T-cell (primary cell): Measurements from ENCODE around the gene BNIP5. TPM values are rescaled to one million over a fixed set of nuclear protein-coding genes. Genes with fewer than 3 reads are reported as not detected.

Source experiments
- ATAC-seq, 4 experiments: fragments of 200-7000 bp in 3 of 4; fragments of 150-1000 bp in 1 of 4; cut with Tn5 transposase; replicated peaks in 1 of 4; 1 replicate in 3 of 4; 2 replicates in 1 of 4; pipeline ENCODE4 v1.10.0; 2021; ENCODE audit warnings: moderate library complexity in 3 of 4, mild to moderate bottlenecking in 2 of 4, moderate number of reproducible peaks in 1 of 4
- CTCF ChIA-PET, 2 donors: fragments of 300-600 bp; sonication (Branson Sonifier 250); formaldehyde crosslinking; loops; one replicate each; lab custom pipeline; 2022; ENCODE audit warnings: antibody characterized with exemption in 2 of 2; lab: Charles Lee
- POLR2A ChIA-PET, 2 donors: fragments of 300-600 bp; sonication (Branson Sonifier 250); formaldehyde crosslinking; loops; one replicate each; lab custom pipeline; 2022; ENCODE audit warnings: antibody characterized with exemption in 2 of 2; lab: Charles Lee
- DNase-seq, 35 experiments: peaks; one replicate each; pipeline versions ENCODE4 v3.0.0 to v3.0.0-alpha.2; 2013 to 2023
- H3K27ac ChIP-seq: one replicate; pipeline ENCODE4 v1.5.1; 2013; ENCODE audit warnings: low read length
- H3K27me3 ChIP-seq, 2 experiments: replicated peaks in 1 of 2; 1 replicate in 1 of 2; 2 replicates in 1 of 2; pipeline versions ENCODE4 v1.6.1 to v1.7.0; 2013; ENCODE audit warnings: low read length in 1 of 2, mixed read lengths in 1 of 2; ENCODE audit not compliant: control insufficient read depth in 2 of 2, insufficient read depth in 2 of 2; ENCODE audit errors: extremely low read depth in 1 of 2
- H3K36me3 ChIP-seq, 2 donors: 1 replicate in 1 of 2; 2 replicates in 1 of 2; pipeline versions ENCODE4 v1.6.1 to v1.7.0; 2013; ENCODE audit warnings: low read length in 1 of 2; ENCODE audit not compliant: control insufficient read depth in 2 of 2, insufficient read depth in 1 of 2; ENCODE audit errors: extremely low read depth in 1 of 2
- H3K4me1 ChIP-seq, 2 experiments: 1 replicate in 1 of 2; 2 replicates in 1 of 2; pipeline versions ENCODE4 v1.6.1 to v1.7.0; 2013; ENCODE audit warnings: low read length in 2 of 2, mixed read lengths in 1 of 2; ENCODE audit not compliant: insufficient read depth in 2 of 2, control insufficient read depth in 1 of 2; ENCODE audit errors: extremely low read depth in 1 of 2
- H3K4me3 ChIP-seq, 2 donors: 1 replicate in 1 of 2; 2 replicates in 1 of 2; pipeline versions ENCODE4 v1.5.1 to v1.7.0; 2013; ENCODE audit warnings: mild to moderate bottlenecking in 2 of 2, low read length in 1 of 2, moderate library complexity in 1 of 2; ENCODE audit not compliant: control insufficient read depth in 1 of 2; ENCODE audit errors: extremely low read depth in 1 of 2
- H3K9me3 ChIP-seq: 2 replicates; pipeline ENCODE4 v1.7.0; 2013
- H3K27ac Mint-ChIP-seq, 2 donors: one replicate each; pipeline ENCODE4 v1.8.0; 2020 to 2021; ENCODE audit warnings: mild to moderate bottlenecking in 2 of 2, mixed read lengths in 2 of 2
- H3K27me3 Mint-ChIP-seq, 2 donors: one replicate each; pipeline ENCODE4 v1.8.0; 2021 to 2022; ENCODE audit warnings: mixed read lengths in 2 of 2
- H3K36me3 Mint-ChIP-seq: one replicate; pipeline ENCODE4 v1.8.0; 2021; ENCODE audit warnings: mixed read lengths
- H3K4me1 Mint-ChIP-seq, 3 donors: one replicate each; pipeline ENCODE4 v1.8.0; 2020 to 2022; ENCODE audit warnings: mixed read lengths in 3 of 3, mild to moderate bottlenecking in 1 of 3
- H3K4me3 Mint-ChIP-seq, 3 donors: one replicate each; pipeline ENCODE4 v1.8.0; 2020 to 2022; ENCODE audit warnings: mild to moderate bottlenecking in 3 of 3, mixed read lengths in 3 of 3, moderate library complexity in 3 of 3
- H3K9me3 Mint-ChIP-seq, 3 donors: one replicate each; pipeline ENCODE4 v1.8.0; 2020 to 2022; ENCODE audit warnings: mixed read lengths in 3 of 3
- WGBS: methylation state at CpG from one replicate; pipeline ENCODE4 v1.1.5; 2013; ENCODE audit warnings: missing lambda C conversion rate; ENCODE audit not compliant: insufficient coverage; 5-methylcytosine and 5-hydroxymethylcytosine counted together
- total RNA-seq, 35 experiments: library from RNA in 6 of 35; stranded (reverse) in 6 of 35; fragments of 120-200 nt in 1 of 35; gene quantifications; one replicate each; pipeline versions ENCODE4 v1.2.1 to v1.2.4 and lab custom pipeline; 2013 to 2026

BNIP5 gene
- total RNA-seq, 5 donors from 2014 or later (not counting 1 experiment from before 2014, with no cell fraction given) = 0.09 TPM; not detected in 4

GRCh38 chr6:36301085-36301658 lies 35.5 kb downstream of the BNIP5 start:
- 66% methylated on average over 6 of the region's 10 CpGs for WGBS
- Histone ChIP-seq H3K4me1 (peaks cover 0 to 8% of the 10 kb centered on the region in 2 experiments), H3K27me3 (peaks cover 0 to 14% of the 10 kb centered on the region in 2 experiments), H3K36me3 (no peaks in the 10 kb centered on the region), H3K27ac (no peak overlapping the region), H3K4me3 (no peak overlapping the region), H3K9me3 (no peaks in the 10 kb centered on the region)
- ChIA-PET POLR2A (interaction anchor here in 1 of 2 donors (0.7 kb wide), 1 partner anchor 133 kb away, joined by 4 read pairs; no protein-coding TSS in a partner anchor), CTCF (no interaction called here)
- DNase-seq (no peak), ATAC-seq (no peak)
- Mint-ChIP-seq H3K4me3 (no peak overlapping the region), H3K36me3 (no peaks in the 10 kb centered on the region), H3K4me1 (peaks cover 2 to 4% (median 4%) of the 10 kb centered on the region in 3 donors), H3K27me3 (peaks cover 6 to 20% of the 10 kb centered on the region in 2 donors), H3K9me3 (no peaks in the 10 kb centered on the region), H3K27ac (peak overlapping the region in 1 of 2 donors; percentile 22)

DNA sequence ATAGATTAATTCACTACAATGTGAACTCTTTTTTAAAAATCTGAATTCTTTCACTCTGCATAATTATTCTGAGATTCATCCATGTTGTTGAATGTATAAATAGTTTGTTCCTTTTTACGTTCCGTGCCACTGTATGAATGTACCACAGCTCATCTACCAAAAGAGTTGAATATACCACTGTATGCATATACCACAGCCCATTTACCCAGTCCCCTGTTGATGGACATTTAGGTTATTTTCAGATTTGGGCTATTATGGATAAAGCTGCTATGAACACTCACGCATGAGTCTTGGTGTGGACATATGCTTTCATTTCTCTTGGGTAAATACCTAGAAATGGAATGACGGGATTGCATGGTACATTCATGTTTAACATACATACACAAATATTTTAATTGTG lies 38.7 kb downstream of the BNIP5 start:
- Histone ChIP-seq H3K4me1 (peaks cover 0 to 8% of the 10 kb centered on the region in 2 experiments), H3K4me3 (no peak overlapping the region), H3K27me3 (peaks cover 0 to 17% of the 10 kb centered on the region in 2 experiments), H3K36me3 (no peaks in the 10 kb centered on the region), H3K27ac (no peak overlapping the region), H3K9me3 (no peaks in the 10 kb centered on the region)
- no peak for ATAC-seq
- H3K27ac Mint-ChIP-seq = no peak overlapping the region
- H3K9me3 Mint-ChIP-seq = no peaks in the 10 kb centered on the region
- ChIA-PET CTCF (interaction anchor here in 1 of 2 donors (0.6 to 1.4 kb wide), 2 partner anchors 12 to 319 kb away, joined by 3 to 6 read pairs; no protein-coding TSS in a partner anchor), POLR2A (no interaction called here)
- no peak overlapping the region for H3K4me3 Mint-ChIP-seq
- H3K4me1 Mint-ChIP-seq = peaks cover 2 to 4% (median 4%) of the 10 kb centered on the region in 3 donors
- no peak for DNase-seq
- peaks cover 6 to 20% of the 10 kb centered on the region in 2 donors for H3K27me3 Mint-ChIP-seq
- no CpG with 5 or more reads among the region's 4 CpGs for WGBS
- H3K36me3 Mint-ChIP-seq = no peaks in the 10 kb centered on the region

- peaks cover 0 to 4% of the 10 kb centered on the region in 2 experiments for H3K4me1 ChIP-seq
- 100% methylated on average over 1 of the region's 7 CpGs for WGBS
- ChIA-PET POLR2A (no interaction called here), CTCF (interaction anchor here in 1 of 2 donors (1.4 kb wide), 1 partner anchor 12 kb away, joined by 3 read pairs; no protein-coding TSS in a partner anchor)
- DNase-seq = no peak
- H3K27me3 Mint-ChIP-seq = peaks cover 6 to 20% of the 10 kb centered on the region in 2 donors
- no peaks in the 10 kb centered on the region for H3K36me3 Mint-ChIP-seq
- no peak overlapping the region for H3K27ac ChIP-seq
- H3K4me1 Mint-ChIP-seq = peaks cover under 1 to 4% (median 2%) of the 10 kb centered on the region in 3 donors
- no peak overlapping the region for H3K4me3 ChIP-seq
- H3K27me3 ChIP-seq = peaks cover 0 to 17% of the 10 kb centered on the region in 2 experiments
- no peak for ATAC-seq
- no peak overlapping the region for H3K4me3 Mint-ChIP-seq
- no peaks in the 10 kb centered on the region for H3K9me3 ChIP-seq
- no peaks in the 10 kb centered on the region for H3K36me3 ChIP-seq
- no peaks in the 10 kb centered on the region for H3K9me3 Mint-ChIP-seq
- no peak overlapping the region for H3K27ac Mint-ChIP-seq
Observed at GRCh38 chr6:36297511-36297910, 39.2 kb downstream of the BNIP5 start.

GRCh38 chr6:36297051-36297450 lies 39.6 kb downstream of the BNIP5 start:
- Mint-ChIP-seq H3K9me3 (no peaks in the 10 kb centered on the region), H3K4me3 (no peak overlapping the region), H3K27me3 (peaks cover 3 to 16% of the 10 kb centered on the region in 2 donors), H3K4me1 (peaks cover 0 to under 1% (median 0%) of the 10 kb centered on the region in 3 donors), H3K36me3 (no peaks in the 10 kb centered on the region), H3K27ac (no peak overlapping the region)
- Histone ChIP-seq H3K36me3 (no peaks in the 10 kb centered on the region), H3K9me3 (no peaks in the 10 kb centered on the region), H3K4me1 (no peaks in the 10 kb centered on the region), H3K27ac (no peak overlapping the region), H3K4me3 (no peak overlapping the region), H3K27me3 (peaks cover 0 to 14% of the 10 kb centered on the region in 2 experiments)
- no CpG with 5 or more reads among the region's 6 CpGs for WGBS
- POLR2A ChIA-PET = interaction anchor here in 1 of 2 donors (0.6 kb wide), 1 partner anchor 1523 kb away, joined by 5 read pairs; the partner anchor contains the start of gene ZFAND3
- ATAC-seq (no peak), DNase-seq (no peak)
- CTCF ChIA-PET = interaction anchor here in 1 of 2 donors (1.0 to 1.4 kb wide), 2 partner anchors 11 to 13 kb away, joined by 3 read pairs; no protein-coding TSS in a partner anchor

DNA sequence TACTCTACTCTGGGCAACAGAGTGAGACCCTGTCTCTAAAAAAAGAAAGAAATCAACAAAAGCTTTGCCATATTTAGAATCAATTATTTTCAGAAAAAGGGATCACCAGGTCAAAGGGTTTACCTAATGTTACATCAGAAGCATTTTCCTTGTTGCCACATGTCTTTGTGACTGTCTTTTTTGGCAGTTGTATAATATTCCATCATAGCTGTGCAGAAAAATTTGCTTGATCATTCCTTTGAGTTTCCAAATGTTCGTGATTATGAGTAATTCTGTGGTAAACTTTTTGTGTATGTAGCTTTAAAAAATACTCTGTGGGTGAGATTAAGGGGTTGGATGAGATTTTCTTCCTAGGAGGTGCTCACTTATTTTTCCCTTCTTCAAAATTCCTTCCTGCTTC lies 40.4 kb downstream of the BNIP5 start:
- Mint-ChIP-seq H3K4me1 (no peaks in the 10 kb centered on the region), H3K9me3 (no peaks in the 10 kb centered on the region), H3K36me3 (no peaks in the 10 kb centered on the region), H3K4me3 (no peak overlapping the region), H3K27me3 (peaks cover 3 to 12% of the 10 kb centered on the region in 2 donors), H3K27ac (no peak overlapping the region)
- Histone ChIP-seq H3K4me3 (no peak overlapping the region), H3K4me1 (no peaks in the 10 kb centered on the region), H3K36me3 (no peaks in the 10 kb centered on the region), H3K27ac (no peak overlapping the region), H3K27me3 (peaks cover 0 to 10% of the 10 kb centered on the region in 2 experiments), H3K9me3 (no peaks in the 10 kb centered on the region)
- no peak for ATAC-seq
- no peak for DNase-seq
- WGBS = no CpG with 5 or more reads among the region's 1 CpG
- ChIA-PET CTCF (interaction anchor here in 1 of 2 donors (1.0 kb wide), 1 partner anchor 10 kb away, joined by 3 read pairs; no protein-coding TSS in a partner anchor), POLR2A (no interaction called here)

- H3K4me1 ChIP-seq = peaks cover 5 to 8% of the 10 kb centered on the region in 2 experiments
- Mint-ChIP-seq H3K4me1 (peaks cover 7% of the 10 kb centered on the region in 3 donors), H3K27ac (no peak overlapping the region), H3K36me3 (no peaks in the 10 kb centered on the region), H3K27me3 (peaks cover 0 to 3% of the 10 kb centered on the region in 2 donors), H3K9me3 (no peaks in the 10 kb centered on the region), H3K4me3 (no peak overlapping the region)
- ATAC-seq (no peak), DNase-seq (no peak)
- no peaks in the 10 kb centered on the region for H3K9me3 ChIP-seq
- H3K27me3 ChIP-seq = peaks cover 0 to 19% of the 10 kb centered on the region in 2 experiments
- no peaks in the 10 kb centered on the region for H3K36me3 ChIP-seq
- no peak overlapping the region for H3K27ac ChIP-seq
- POLR2A ChIA-PET = no interaction called here
- H3K4me3 ChIP-seq = no peak overlapping the region
- WGBS = 62% methylated on average over 4 of the region's 6 CpGs
- CTCF ChIA-PET = no interaction called here
Observed at GRCh38 chr6:36292170-36292569, 44.5 kb downstream of the BNIP5 start.
